ENCODE results near the gene ST3GAL2. TPM values are rescaled to one million over a fixed set of nuclear protein-coding genes. Genes with fewer than 3 reads are reported as not detected.

ST3GAL2 gene
- total and polyA plus RNA-seq, 10 of the 15 experiments (the other 5 are each of a cell fraction or from before 2014, with no cell fraction given): 0.95 to 61.7 (median 25.9) TPM

DNA sequence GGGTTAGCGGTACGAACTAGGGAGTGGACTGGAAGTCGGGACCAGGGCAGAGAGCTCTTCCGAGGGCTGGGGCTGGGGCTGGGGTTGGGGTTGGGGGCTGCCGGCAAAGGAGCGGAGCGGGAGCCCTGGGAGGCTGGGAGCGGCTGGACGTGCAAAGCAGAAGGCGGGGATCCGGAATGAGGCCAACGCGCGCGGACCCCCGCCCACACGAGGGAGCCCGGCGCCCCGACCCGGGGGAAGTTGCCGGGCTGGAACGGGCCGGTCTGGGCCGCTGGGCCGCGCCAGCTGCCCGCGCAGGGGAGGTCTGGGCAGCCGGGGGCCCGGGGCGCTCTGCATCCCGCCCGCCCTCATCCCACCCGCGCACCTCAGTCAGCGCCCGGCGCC lies 323 bp downstream of the ST3GAL2 start (continued):
- TF ChIP-seq REST (IDR thresholded peaks at IDR 0.05; ENCODE audit: low read depth, low read length) (no peak), BACH1 (IDR thresholded peaks at IDR 0.05; ENCODE audit: borderline replicate concordance) (0 out of 2 replicates have a peak, but pooled peaks have one; percentile 36), SMARCA5 (IDR thresholded peaks at IDR 0.05) (0 out of 2 replicates have a peak, but pooled peaks have one; percentile 60), ZNF24 (IDR thresholded peaks at IDR 0.05) (no peak)

DNA sequence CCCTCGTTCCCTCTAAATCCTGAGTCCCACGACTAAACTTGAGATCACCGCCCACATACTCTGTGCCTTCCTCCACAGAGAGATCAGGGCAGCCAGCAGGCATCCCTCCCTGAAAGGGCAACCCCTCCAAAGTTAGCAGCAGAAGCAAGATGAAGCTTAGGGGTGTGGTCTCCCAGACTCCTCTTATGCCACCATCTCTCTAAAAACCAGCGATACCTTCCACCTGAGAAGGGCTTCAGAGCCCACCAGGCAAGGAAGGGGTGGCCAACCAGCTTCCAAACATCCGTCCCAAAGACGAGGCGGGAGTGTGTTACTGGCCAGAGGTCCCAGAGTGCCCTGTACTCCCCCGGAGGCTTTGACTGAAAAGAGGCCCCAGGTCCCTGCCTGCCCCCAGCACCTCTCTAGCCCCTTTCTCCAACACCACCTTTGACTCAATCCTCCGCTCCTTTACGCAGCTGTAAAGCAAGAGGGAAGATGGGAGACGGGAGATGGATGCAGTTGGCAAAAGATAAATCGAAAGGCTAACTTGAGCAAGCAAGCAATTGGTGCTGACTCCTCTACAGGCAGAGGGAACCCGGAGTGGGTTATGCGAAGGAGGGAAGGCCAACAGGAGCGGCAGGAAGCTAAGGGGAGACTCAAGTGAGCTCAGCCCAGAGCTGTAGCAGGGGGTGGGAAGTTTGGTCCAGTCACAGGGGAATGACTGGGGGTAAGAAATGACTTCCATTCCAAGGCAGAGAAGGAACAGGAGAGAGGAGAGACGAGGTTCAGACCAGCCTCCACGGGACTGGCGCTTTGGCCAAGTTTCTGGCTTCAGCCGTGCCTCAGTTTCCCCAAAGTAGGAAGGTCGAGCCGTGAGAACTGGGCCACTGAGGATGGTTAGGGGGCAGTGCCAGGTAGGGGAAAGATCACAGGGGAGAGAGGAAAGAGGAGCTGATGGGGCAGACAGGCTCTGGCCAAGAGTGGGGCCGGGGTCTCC lies 1.0 kb downstream of the ST3GAL2 start:
- FAIRE-seq (peak; percentile 75), DNase-seq (ENCODE audit: low read depth, low spot score) (no peak), ATAC-seq (peak; percentile 10)
- H3K27ac ChIP-seq (ENCODE audit: control insufficient read depth, insufficient read depth): peak overlapping the region; percentile 71
- H3K79me2 ChIP-seq (ENCODE audit: control insufficient read depth, insufficient read depth, low read length): peaks cover 57% of the 10 kb centered on the region
- no peaks in the 10 kb centered on the region for H3K9me3 ChIP-seq (replicated peaks; ENCODE audit: control insufficient read depth, insufficient read depth, low read length)
- peak overlapping the region; percentile 83 for H3K9ac ChIP-seq (ENCODE audit: control insufficient read depth, insufficient read depth, low read length)
- in situ Hi-C loops (cut with MboI): no loop called here
- ChIA-PET CTCF (interaction anchor here (0.7 to 4.0 kb wide), 5 partner anchors 8 to 58 kb away, joined by 3 to 25 read pairs (median 3); partner anchors contain the start of gene FCSK), POLR2A (interaction anchor here (0.5 to 4.3 kb wide), 16 partner anchors 9 to 88 kb away, joined by 3 to 30 read pairs (median 4); partner anchors contain the start of genes COG4, FCSK and SF3B3), SMC1A (ENCODE audit: uncharacterized antibody, unreplicated experiment) (interaction anchor here (0.7 to 5.0 kb wide), 17 partner anchors 8 to 88 kb away, joined by 3 to 36 read pairs (median 4); partner anchors contain the start of gene FCSK), RAD21 (ENCODE audit: unreplicated experiment) (interaction anchor here (0.9 to 3.5 kb wide), 17 partner anchors 8 to 91 kb away, joined by 3 to 30 read pairs (median 5); partner anchors contain the start of genes COG4, DDX19A, FCSK and SF3B3)
- 3% methylated on average over 22 of the region's 22 CpGs for WGBS (ENCODE audit: insufficient coverage, insufficient replicate concordance, low lambda C conversion rate, missing lambda C conversion rate)
- H3K4me3 ChIP-seq: peak overlapping the region; percentile 88
- peak overlapping the region; percentile 28; the same call in 1 of the 2 replicates for H2AFZ ChIP-seq (ENCODE audit: control insufficient read depth, low read depth, low read length)
- H4K20me1 ChIP-seq (ENCODE audit: control insufficient read depth, insufficient read depth): no peaks in the 10 kb centered on the region
- no peaks in the 10 kb centered on the region for H3K27me3 ChIP-seq (replicated peaks in 1 of 2; ENCODE audit: control insufficient read depth in 2 of 2, insufficient read depth in 2 of 2, low read length in 1 of 2)
- H3K4me2 ChIP-seq (ENCODE audit: control insufficient read depth, insufficient read depth): peak overlapping the region; percentile 78
- intact Hi-C loops (cut with micrococcal nuclease; ENCODE audit: unreplicated experiment): loop anchor here (2.0 to 10.0 kb wide), 4 partner anchors 39 to 873 kb away; partner anchors contain the start of genes COG4, NFAT5 and SF3B3
- BruUV-seq (replicated peaks): no TSS peak
- H3K36me3 ChIP-seq (ENCODE audit: control insufficient read depth in 2 of 2, insufficient read depth in 2 of 2, low read length in 1 of 2): peaks cover 0 to 4% of the 10 kb centered on the region in 2 experiments; a peak in 1 of 4 replicates
- peaks cover 33% of the 10 kb centered on the region for H3K4me1 ChIP-seq (ENCODE audit: control insufficient read depth, insufficient read depth, low read length)
- TF ChIP-seq IKZF2 (IDR thresholded peaks at IDR 0.05) (0 out of 4 replicates have a peak, but pooled peaks of 1 of the 2 experiments have one; percentile 18), FOXM1 (IDR thresholded peaks at IDR 0.05; ENCODE audit: low read depth, low read length) (no peak), IKZF1 (conservative IDR thresholded peaks at IDR 0.05) (peak; percentile 30), ZNF24 (IDR thresholded peaks at IDR 0.05) (no peak), NR2F1 (conservative IDR thresholded peaks at IDR 0.05) (0 out of 2 replicates have a peak, but pooled peaks have one; percentile 15), HCFC1 (IDR thresholded peaks at IDR 0.05; ENCODE audit: low read length) (0 out of 2 replicates have a peak, but pooled peaks have one; percentile 6)
- TF ChIP-seq, protein P1, sequence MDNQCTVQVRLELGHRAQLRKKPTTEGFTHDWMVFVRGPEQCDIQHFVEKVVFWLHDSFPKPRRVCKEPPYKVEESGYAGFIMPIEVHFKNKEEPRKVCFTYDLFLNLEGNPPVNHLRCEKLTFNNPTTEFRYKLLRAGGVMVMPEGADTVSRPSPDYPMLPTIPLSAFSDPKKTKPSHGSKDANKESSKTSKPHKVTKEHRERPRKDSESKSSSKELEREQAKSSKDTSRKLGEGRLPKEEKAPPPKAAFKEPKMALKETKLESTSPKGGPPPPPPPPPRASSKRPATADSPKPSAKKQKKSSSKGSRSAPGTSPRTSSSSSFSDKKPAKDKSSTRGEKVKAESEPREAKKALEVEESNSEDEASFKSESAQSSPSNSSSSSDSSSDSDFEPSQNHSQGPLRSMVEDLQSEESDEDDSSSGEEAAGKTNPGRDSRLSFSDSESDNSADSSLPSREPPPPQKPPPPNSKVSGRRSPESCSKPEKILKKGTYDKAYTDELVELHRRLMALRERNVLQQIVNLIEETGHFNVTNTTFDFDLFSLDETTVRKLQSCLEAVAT (IDR thresholded peaks at IDR 0.05): peak; percentile 42; the same call in 1 of the 2 replicates
- TF ChIP-seq, protein P2, sequence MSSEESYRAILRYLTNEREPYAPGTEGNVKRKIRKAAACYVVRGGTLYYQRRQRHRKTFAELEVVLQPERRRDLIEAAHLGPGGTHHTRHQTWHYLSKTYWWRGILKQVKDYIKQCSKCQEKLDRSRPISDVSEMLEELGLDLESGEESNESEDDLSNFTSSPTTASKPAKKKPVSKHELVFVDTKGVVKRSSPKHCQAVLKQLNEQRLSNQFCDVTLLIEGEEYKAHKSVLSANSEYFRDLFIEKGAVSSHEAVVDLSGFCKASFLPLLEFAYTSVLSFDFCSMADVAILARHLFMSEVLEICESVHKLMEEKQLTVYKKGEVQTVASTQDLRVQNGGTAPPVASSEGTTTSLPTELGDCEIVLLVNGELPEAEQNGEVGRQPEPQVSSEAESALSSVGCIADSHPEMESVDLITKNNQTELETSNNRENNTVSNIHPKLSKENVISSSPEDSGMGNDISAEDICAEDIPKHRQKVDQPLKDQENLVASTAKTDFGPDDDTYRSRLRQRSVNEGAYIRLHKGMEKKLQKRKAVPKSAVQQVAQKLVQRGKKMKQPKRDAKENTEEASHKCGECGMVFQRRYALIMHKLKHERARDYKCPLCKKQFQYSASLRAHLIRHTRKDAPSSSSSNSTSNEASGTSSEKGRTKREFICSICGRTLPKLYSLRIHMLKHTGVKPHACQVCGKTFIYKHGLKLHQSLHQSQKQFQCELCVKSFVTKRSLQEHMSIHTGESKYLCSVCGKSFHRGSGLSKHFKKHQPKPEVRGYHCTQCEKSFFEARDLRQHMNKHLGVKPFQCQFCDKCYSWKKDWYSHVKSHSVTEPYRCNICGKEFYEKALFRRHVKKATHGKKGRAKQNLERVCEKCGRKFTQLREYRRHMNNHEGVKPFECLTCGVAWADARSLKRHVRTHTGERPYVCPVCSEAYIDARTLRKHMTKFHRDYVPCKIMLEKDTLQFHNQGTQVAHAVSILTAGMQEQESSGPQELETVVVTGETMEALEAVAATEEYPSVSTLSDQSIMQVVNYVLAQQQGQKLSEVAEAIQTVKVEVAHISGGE (CRISPR knock-in tag; IDR thresholded peaks at IDR 0.05): no peak

Measured in GM12878 (cell line).